ENCODE measurements around the gene HPCAL1. TPM values are rescaled to one million over a fixed set of nuclear protein-coding genes. Genes with fewer than 3 reads are reported as not detected.

The HPCAL1 gene
- total RNA-seq, 1 experiment from 2014 or later = 5.0 TPM

DNA sequence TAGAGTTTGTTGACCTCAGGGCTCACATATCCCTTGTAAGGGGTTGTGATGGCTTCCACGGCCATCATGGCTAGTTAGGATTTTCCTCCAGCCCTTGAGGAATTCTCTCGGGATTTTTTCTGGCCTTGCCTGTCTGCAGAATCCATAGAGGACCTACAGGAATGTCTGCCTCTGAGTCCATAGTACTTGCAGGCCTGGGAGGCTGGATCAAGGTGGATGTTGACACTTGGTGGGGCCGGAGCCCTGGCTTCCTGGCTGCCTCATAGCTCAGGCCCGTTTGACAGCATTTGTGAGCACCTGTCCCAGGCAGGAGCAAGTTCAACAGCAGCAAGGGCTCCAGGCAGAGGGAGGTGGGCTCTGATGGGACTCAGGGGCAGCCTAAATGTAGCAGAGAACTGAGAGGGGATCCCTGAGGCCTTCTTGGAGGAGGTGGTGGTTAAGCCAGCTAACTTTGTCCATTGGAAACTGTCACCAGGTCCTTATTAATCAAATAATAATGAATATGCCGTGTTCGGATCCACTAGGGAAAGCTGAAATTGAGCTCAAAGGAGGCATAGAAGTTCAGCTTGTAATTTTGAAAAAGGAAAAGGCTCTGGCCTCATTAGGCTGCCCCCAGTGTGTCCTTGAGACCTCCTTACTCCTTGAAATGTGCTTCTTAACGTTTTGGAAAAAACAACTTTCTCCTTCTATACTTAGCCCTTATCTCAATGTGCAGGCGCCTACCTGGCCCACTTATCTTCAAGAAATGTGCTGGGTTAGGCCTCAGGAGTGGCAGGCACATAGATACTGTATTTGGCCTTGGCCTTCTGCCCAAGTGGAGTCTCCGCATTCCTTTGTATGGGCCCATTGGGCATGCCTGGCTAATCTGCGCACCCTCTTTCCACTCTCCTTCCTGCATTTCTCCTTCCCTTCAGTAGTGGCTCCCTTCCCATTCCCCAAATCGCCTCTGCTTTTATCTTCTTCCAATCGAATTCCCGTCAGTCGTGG lies 66.9 kb downstream of the HPCAL1 start:
- no peak overlapping the region for H2AFZ ChIP-seq (ENCODE audit: low read length)
- H3K79me2 ChIP-seq (ENCODE audit: low read length) = no peaks in the 10 kb centered on the region
- H3K9me3 ChIP-seq (ENCODE audit: low read length) = no peaks in the 10 kb centered on the region
- H3K4me1 ChIP-seq (ENCODE audit: low read length) = no peaks in the 10 kb centered on the region
- H3K9ac ChIP-seq (ENCODE audit: low read length) = no peak overlapping the region
- no peak overlapping the region for H3K4me3 ChIP-seq (ENCODE audit: low read length)
- H3K27me3 ChIP-seq (ENCODE audit: low read length) = no peaks in the 10 kb centered on the region
- no peak overlapping the region for H3K27ac ChIP-seq (ENCODE audit: low read length)
- no peak for DNase-seq
- no peaks in the 10 kb centered on the region for H3K36me3 ChIP-seq (ENCODE audit: insufficient read depth, low read length)
- 0 out of 2 replicates have a peak, but pooled peaks cover 5% of the 10 kb centered on the region for H4K20me1 ChIP-seq (ENCODE audit: insufficient read depth, low read depth, low read length)
- no peaks in the 10 kb centered on the region for H3K9me2 ChIP-seq (replicated peaks; ENCODE audit: insufficient read depth, low read length)
- no peak overlapping the region for H3K4me2 ChIP-seq (ENCODE audit: low read depth, low read length, poor library complexity, severe bottlenecking)

GRCh38 chr2:10370390-10370789 lies 67.7 kb downstream of the HPCAL1 start:
- Histone ChIP-seq H3K27ac (ENCODE audit: low read length) (no peak overlapping the region), H3K27me3 (ENCODE audit: low read length) (no peaks in the 10 kb centered on the region), H3K36me3 (ENCODE audit: insufficient read depth, low read length) (no peaks in the 10 kb centered on the region), H3K79me2 (ENCODE audit: low read length) (no peaks in the 10 kb centered on the region), H3K4me1 (ENCODE audit: low read length) (peaks cover 7% of the 10 kb centered on the region), H2AFZ (ENCODE audit: low read length) (no peak overlapping the region), H3K4me2 (ENCODE audit: low read depth, low read length, poor library complexity, severe bottlenecking) (no peak overlapping the region), H3K9ac (ENCODE audit: low read length) (no peak overlapping the region), H4K20me1 (ENCODE audit: insufficient read depth, low read depth, low read length) (0 out of 2 replicates have a peak, but pooled peaks cover 5% of the 10 kb centered on the region), H3K9me2 (replicated peaks; ENCODE audit: insufficient read depth, low read length) (no peaks in the 10 kb centered on the region), H3K4me3 (ENCODE audit: low read length) (no peak overlapping the region), H3K9me3 (ENCODE audit: low read length) (no peaks in the 10 kb centered on the region)
- no peak for DNase-seq

DNA sequence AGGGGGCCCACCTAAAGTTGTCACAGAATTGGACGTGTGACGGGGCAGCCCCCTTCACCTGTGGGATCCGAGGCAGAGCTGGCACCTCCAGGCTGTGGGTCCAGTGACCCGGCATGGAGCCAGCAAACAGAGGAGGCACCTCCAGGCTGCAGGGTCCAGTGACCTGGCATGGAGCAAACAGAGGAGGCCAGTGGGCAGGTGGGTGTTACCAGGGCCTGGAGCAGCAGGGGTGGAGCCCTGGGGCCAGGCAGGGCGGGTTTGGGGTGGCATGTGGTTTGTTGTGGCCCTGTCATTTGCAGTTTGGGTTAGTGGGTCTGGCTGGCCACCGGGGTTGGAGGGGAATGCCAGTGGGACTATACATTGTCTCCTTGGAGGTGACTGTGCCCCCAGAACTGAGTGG lies 68.2 kb downstream of the HPCAL1 start:
- H3K27me3 ChIP-seq (ENCODE audit: low read length) = no peaks in the 10 kb centered on the region
- no peaks in the 10 kb centered on the region for H3K36me3 ChIP-seq (ENCODE audit: insufficient read depth, low read length)
- no peak overlapping the region for H3K27ac ChIP-seq (ENCODE audit: low read length)
- no peaks in the 10 kb centered on the region for H3K9me2 ChIP-seq (replicated peaks; ENCODE audit: insufficient read depth, low read length)
- no peak overlapping the region for H2AFZ ChIP-seq (ENCODE audit: low read length)
- H3K4me1 ChIP-seq (ENCODE audit: low read length) = peaks cover 12% of the 10 kb centered on the region
- no peak overlapping the region for H3K4me2 ChIP-seq (ENCODE audit: low read depth, low read length, poor library complexity, severe bottlenecking)
- H3K9me3 ChIP-seq (ENCODE audit: low read length) = no peaks in the 10 kb centered on the region
- no peak overlapping the region for H3K9ac ChIP-seq (ENCODE audit: low read length)
- DNase-seq = no peak
- H3K79me2 ChIP-seq (ENCODE audit: low read length) = no peaks in the 10 kb centered on the region
- H4K20me1 ChIP-seq (ENCODE audit: insufficient read depth, low read depth, low read length) = 0 out of 2 replicates have a peak, but pooled peaks cover 5% of the 10 kb centered on the region
- H3K4me3 ChIP-seq (ENCODE audit: low read length) = no peak overlapping the region

DNA sequence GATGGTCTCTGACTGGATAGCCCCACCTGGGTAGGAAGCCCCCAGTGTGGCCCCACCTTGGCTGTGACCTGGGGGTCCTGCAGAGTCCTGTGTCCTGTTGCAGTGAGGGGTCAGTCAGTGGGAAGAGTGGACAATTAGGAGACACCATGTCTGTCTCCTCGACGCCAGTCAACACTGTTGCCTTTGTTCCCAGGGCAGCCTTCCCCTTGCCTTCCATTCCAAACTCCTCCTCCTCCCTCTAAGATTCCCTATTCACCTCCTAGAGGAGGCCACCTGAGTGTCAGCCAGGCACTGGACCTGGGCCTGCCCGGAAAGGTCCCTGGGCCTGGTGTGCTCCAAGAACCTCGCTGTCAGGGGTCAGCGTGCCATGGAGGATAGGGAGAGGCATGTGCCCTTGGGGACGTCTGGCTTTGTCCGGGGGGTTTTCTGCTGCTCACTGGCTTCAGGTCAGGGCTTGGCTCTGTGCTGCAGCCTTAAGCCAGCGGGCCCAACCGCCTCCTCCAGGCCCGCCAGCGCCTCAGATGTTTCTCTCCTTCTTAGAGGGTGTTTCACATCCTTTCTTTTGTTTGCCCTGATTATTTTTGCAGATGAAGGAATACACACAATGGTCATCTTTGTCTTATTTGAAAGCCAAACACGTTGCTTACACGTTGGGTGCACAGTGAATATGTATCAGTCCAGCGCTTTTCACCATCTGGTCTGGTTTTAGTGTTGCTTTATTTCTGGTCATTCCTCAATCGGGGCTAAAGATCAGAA lies 68.9 kb downstream of the HPCAL1 start:
- DNase-seq = no peak
- no peaks in the 10 kb centered on the region for H3K79me2 ChIP-seq (ENCODE audit: low read length)
- H3K27me3 ChIP-seq (ENCODE audit: low read length) = no peaks in the 10 kb centered on the region
- peaks cover 18% of the 10 kb centered on the region for H3K4me1 ChIP-seq (ENCODE audit: low read length)
- H2AFZ ChIP-seq (ENCODE audit: low read length) = no peak overlapping the region
- no peak overlapping the region for H3K27ac ChIP-seq (ENCODE audit: low read length)
- H3K4me2 ChIP-seq (ENCODE audit: low read depth, low read length, poor library complexity, severe bottlenecking) = no peak overlapping the region
- H3K9me2 ChIP-seq (replicated peaks; ENCODE audit: insufficient read depth, low read length) = no peaks in the 10 kb centered on the region
- H3K36me3 ChIP-seq (ENCODE audit: insufficient read depth, low read length) = no peaks in the 10 kb centered on the region
- H3K9me3 ChIP-seq (ENCODE audit: low read length) = no peaks in the 10 kb centered on the region
- no peak overlapping the region for H3K9ac ChIP-seq (ENCODE audit: low read length)
- H4K20me1 ChIP-seq (ENCODE audit: insufficient read depth, low read depth, low read length) = 0 out of 2 replicates have a peak, but pooled peaks cover 5% of the 10 kb centered on the region
- H3K4me3 ChIP-seq (ENCODE audit: low read length) = no peak overlapping the region

DNA sequence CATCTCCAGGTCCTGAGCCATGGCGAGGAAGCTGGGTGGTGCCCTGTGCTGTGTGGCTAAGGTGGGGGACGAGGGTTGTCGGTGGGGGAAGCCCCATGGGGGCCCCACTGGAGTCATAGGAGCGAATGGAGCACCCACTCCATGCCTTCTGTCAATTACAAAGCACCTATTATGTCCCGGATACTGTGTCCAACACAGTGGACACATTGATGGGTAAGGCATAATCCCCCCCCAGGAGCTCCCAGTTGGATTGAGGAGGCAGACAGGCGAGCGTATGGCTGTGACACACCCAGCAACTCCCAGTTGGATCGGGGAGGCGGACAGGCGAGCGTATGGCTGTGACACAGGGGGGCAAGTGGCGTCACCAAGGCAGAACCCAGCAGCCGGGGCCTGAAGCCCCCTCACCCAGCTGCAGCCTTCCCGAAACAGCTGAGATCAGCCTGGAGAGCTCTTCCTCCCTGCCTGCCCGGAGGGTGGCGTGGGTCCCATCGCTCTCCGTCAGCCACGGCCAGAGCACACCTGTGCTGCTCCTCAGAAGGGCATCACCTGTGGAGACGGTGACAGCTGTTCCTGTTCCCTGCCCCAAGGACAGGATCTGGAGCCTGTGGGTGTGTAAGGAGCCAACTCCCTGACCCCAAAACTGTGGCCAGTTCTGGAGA lies 69.6 kb downstream of the HPCAL1 start:
- no peak overlapping the region for H3K9ac ChIP-seq (ENCODE audit: low read length)

DNA sequence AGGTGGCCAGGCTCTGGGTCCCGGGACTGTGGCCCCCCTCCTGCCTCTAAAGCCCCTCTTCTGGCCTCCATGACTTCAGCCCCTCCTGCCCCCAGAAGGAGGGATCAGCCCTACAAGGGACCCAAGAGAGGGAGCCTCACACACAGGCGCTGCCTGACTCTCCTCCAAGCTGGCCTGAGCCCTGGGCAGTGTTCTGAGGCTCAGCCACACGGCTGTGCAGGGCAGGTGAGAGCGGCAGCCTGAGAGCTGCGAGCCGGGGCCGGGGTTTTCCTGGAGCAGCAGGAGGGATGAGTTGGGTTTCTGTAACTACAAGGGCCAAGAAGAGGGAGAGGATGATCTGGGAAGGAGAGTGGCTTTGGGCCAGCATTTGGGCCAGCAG lies 70.1 kb downstream of the HPCAL1 start:
- Histone ChIP-seq H4K20me1 (ENCODE audit: insufficient read depth, low read depth, low read length) (0 out of 2 replicates have a peak, but pooled peaks cover 5% of the 10 kb centered on the region), H3K4me1 (ENCODE audit: low read length) (peaks cover 26% of the 10 kb centered on the region), H3K4me3 (ENCODE audit: low read length) (no peak overlapping the region), H3K9me3 (ENCODE audit: low read length) (no peaks in the 10 kb centered on the region), H3K9ac (ENCODE audit: low read length) (no peak overlapping the region), H3K36me3 (ENCODE audit: insufficient read depth, low read length) (no peaks in the 10 kb centered on the region), H3K4me2 (ENCODE audit: low read depth, low read length, poor library complexity, severe bottlenecking) (no peak overlapping the region), H3K27ac (ENCODE audit: low read length) (no peak overlapping the region), H3K9me2 (replicated peaks; ENCODE audit: insufficient read depth, low read length) (no peaks in the 10 kb centered on the region), H2AFZ (ENCODE audit: low read length) (no peak overlapping the region), H3K79me2 (ENCODE audit: low read length) (no peaks in the 10 kb centered on the region), H3K27me3 (ENCODE audit: low read length) (no peaks in the 10 kb centered on the region)
- DNase-seq = no peak

More for the DNA sequence above, 69.6 kb downstream of the HPCAL1 start:
- H3K36me3 ChIP-seq (ENCODE audit: insufficient read depth, low read length) = no peaks in the 10 kb centered on the region
- no peak overlapping the region for H3K4me2 ChIP-seq (ENCODE audit: low read depth, low read length, poor library complexity, severe bottlenecking)
- H2AFZ ChIP-seq (ENCODE audit: low read length) = no peak overlapping the region
- no peaks in the 10 kb centered on the region for H3K9me3 ChIP-seq (ENCODE audit: low read length)
- H3K27ac ChIP-seq (ENCODE audit: low read length) = no peak overlapping the region
- no peak overlapping the region for H3K4me3 ChIP-seq (ENCODE audit: low read length)
- H3K9me2 ChIP-seq (replicated peaks; ENCODE audit: insufficient read depth, low read length) = no peaks in the 10 kb centered on the region
- no peak for DNase-seq
- H4K20me1 ChIP-seq (ENCODE audit: insufficient read depth, low read depth, low read length) = 0 out of 2 replicates have a peak, but pooled peaks cover 5% of the 10 kb centered on the region
- peaks cover 21% of the 10 kb centered on the region for H3K4me1 ChIP-seq (ENCODE audit: low read length)
- H3K79me2 ChIP-seq (ENCODE audit: low read length) = no peaks in the 10 kb centered on the region
- H3K27me3 ChIP-seq (ENCODE audit: low read length) = no peaks in the 10 kb centered on the region

GRCh38 chr2:10373931-10374330 lies 71.2 kb downstream of the HPCAL1 start:
- Histone ChIP-seq H3K4me1 (ENCODE audit: low read length) (peaks cover 37% of the 10 kb centered on the region), H4K20me1 (ENCODE audit: insufficient read depth, low read depth, low read length) (0 out of 2 replicates have a peak, but pooled peaks cover 5% of the 10 kb centered on the region), H3K9me3 (ENCODE audit: low read length) (no peaks in the 10 kb centered on the region), H3K4me2 (ENCODE audit: low read depth, low read length, poor library complexity, severe bottlenecking) (no peak overlapping the region), H3K36me3 (ENCODE audit: insufficient read depth, low read length) (no peaks in the 10 kb centered on the region), H3K79me2 (ENCODE audit: low read length) (no peaks in the 10 kb centered on the region), H2AFZ (ENCODE audit: low read length) (no peak overlapping the region), H3K27me3 (ENCODE audit: low read length) (no peaks in the 10 kb centered on the region), H3K4me3 (ENCODE audit: low read length) (no peak overlapping the region), H3K9me2 (replicated peaks; ENCODE audit: insufficient read depth, low read length) (no peaks in the 10 kb centered on the region), H3K9ac (ENCODE audit: low read length) (no peak overlapping the region), H3K27ac (ENCODE audit: low read length) (no peak overlapping the region)
- DNase-seq = no peak
